Measurements from ENCODE around the gene ACSBG1. TPM values are rescaled to one million over a fixed set of nuclear protein-coding genes. Genes with fewer than 3 reads are reported as not detected.

The ACSBG1 gene
- total RNA-seq, 1 experiment from 2014 or later = 0.02 TPM

GRCh38 chr15:78223396-78224022 is 10.9 kb downstream of the ACSBG1 start:
- DNase-seq (ENCODE audit: extremely low read depth, low read depth) = no peak

GRCh38 chr15:78222745-78223395 is 11.5 kb downstream of the ACSBG1 start:
- DNase-seq (ENCODE audit: extremely low read depth, low read depth) = no peak

DNA sequence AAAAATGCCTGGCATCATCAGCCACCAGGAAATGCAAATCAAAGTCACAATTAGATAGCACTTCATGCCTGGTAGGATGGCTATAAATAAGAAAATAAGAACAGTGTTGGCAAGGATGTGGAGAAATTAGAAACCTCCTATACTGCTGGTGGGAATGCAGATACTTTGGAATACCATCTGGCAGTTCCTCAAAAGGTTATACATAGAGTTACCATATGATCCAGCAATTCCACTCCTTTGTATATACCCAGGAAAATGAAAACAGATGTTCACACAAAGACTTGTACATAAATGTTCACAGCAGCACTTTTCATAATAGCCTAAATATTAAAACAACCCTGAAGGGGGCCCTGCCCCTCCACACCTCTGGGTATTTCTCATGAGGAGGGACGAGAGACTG is 13.7 kb downstream of the ACSBG1 start:
- no peak for DNase-seq (ENCODE audit: extremely low read depth, low read depth)

GRCh38 chr15:78216276-78217104 is 17.9 kb downstream of the ACSBG1 start:
- DNase-seq (ENCODE audit: extremely low read depth, low read depth) = no peak

- DNase-seq (ENCODE audit: extremely low read depth, low read depth) = no peak
Observed at GRCh38 chr15:78213956-78214355, 20.4 kb downstream of the ACSBG1 start.

GRCh38 chr15:78213425-78213750 is 21.0 kb downstream of the ACSBG1 start:
- DNase-seq (ENCODE audit: extremely low read depth, low read depth) = no peak

- peak; percentile 4 for DNase-seq (ENCODE audit: extremely low read depth, low read depth)
Observed at GRCh38 chr15:78212546-78213424, 21.6 kb downstream of the ACSBG1 start.

DNA sequence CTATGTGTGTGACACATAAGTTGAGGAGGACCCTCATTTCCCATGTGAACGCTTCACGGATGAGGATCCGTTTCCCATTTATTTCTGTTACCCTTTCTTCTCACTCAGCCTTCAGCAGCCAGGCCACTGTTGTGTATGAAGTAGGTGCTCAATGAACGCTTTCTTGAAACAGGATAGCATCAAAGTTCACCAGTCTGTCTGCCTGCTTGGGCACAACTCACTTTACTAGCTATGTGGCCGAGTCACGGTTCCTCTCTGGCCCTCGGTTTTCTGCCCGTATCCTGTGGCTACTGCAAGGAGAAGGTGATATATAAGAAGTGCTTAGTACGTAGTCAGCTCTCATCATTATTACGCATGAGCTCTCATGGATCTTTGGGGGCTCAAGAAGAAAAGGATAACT is 22.4 kb downstream of the ACSBG1 start:
- DNase-seq (ENCODE audit: extremely low read depth, low read depth) = no peak

GRCh38 chr15:78211189-78211921 is 23.0 kb downstream of the ACSBG1 start:
- DNase-seq (ENCODE audit: extremely low read depth, low read depth) = no peak

DNA sequence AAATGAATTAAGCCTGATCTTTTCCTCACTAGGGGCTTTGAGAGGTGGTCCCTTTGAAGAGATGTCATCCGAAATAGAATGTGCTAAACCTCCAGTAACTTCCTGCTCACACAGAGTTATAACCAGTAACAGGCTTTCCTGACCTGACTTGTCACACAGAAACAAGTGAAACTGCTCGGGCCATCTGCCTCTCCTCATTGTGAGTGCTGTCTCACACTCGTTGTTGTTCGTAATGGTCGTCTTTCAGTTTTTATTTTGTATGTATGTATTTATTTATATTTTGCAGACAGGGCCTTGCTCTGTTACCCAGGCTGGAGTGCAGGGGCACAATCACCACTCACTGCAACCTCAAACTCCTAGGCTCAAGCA is 24.0 kb downstream of the ACSBG1 start:
- DNase-seq (ENCODE audit: extremely low read depth, low read depth) = no peak

DNA sequence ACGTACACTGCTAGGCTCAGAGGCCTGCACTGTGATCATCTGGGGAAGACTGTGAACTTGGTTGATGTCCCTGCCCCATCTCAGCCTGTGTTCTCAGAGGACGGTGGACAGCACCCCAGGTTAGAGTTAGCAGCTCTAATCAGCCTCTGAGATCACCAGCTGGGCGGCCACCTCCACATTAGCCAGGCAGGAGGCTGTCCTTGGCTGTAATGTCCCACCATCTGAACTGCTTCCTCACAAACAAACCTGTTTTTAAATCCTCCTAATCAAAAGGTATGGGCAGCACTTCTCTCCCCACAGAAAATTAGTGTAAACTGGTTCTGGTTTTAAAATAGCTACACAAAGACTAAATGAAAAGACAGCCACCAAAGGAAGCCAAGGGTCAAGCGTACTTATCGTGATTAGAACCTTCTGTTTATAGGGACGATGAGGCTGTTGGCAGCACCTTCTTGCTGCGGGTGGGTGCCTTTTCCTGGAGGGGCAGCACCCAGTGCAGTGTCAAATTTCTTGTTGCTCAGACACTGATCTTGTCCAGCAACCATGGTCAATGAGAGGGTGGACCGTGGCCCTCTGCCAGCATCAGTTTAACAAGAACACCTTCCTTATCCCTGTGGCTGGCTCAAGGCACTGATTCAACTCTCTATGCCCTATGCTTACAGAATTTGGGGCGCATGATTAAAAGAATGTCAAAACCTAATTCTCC is 24.6 kb downstream of the ACSBG1 start:
- DNase-seq (ENCODE audit: extremely low read depth, low read depth) = no peak

DNA sequence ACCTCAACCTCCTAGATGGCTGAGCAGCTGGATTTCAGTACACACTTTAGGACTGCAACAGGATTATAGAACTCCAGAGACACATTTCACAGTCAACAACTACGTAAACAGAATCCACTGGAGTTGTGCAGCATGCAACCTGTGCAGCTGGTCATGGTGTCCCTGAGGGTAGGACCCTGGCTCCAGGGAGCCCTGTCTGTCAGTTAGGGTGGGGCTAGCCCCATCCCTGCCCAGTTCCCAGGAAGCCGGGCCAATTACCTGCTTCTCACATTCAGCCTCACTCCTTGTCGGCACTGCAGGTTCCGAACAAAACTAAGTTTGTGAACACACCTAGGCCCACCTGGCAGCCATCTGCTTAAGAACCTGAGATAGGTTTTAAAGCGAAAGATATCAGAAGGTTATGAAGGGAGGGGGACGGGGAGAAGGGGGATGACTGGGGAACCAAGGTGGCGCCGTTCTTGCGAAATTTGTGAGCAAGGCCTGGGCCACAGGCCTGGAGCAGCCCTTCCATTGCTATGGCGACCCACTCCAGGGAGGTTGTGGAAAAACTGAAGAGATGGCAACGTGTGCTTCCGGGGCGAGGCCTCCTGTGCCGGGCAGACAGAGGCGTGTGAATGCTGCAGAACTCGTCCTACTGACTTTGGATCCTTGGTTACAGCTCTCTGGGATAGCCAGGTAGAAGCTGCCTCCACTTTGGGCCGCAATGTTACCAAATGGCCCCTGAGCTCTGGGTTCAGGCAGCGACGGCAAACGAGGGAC is 25.3 kb downstream of the ACSBG1 start:
- DNase-seq (ENCODE audit: extremely low read depth, low read depth) = no peak

DNA sequence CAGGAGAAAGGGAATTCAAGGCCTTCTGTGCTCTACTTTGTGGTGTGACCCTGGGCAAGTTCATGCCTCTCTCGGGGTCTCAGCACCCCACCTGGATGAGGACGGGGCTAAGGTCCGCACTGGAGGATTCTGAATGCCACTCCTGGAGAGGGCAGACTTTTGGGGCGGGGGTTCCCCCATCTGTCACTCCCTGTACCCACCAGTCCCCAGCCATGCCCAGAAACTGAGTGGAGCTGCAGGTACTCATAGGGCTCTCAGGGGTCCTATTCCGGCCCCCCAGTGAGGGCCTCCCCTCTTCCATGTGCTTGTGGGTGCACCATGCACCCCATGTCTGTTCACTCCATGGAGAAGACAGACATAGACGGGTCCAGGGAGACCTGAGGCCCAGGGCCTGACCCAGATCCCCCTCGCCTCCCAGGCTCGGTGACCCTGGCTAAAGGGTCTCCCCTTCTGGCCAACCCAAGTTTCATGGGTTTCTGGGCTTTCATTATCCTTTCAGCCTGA is 26.0 kb downstream of the ACSBG1 start:
- no peak for DNase-seq (ENCODE audit: extremely low read depth, low read depth)

DNA sequence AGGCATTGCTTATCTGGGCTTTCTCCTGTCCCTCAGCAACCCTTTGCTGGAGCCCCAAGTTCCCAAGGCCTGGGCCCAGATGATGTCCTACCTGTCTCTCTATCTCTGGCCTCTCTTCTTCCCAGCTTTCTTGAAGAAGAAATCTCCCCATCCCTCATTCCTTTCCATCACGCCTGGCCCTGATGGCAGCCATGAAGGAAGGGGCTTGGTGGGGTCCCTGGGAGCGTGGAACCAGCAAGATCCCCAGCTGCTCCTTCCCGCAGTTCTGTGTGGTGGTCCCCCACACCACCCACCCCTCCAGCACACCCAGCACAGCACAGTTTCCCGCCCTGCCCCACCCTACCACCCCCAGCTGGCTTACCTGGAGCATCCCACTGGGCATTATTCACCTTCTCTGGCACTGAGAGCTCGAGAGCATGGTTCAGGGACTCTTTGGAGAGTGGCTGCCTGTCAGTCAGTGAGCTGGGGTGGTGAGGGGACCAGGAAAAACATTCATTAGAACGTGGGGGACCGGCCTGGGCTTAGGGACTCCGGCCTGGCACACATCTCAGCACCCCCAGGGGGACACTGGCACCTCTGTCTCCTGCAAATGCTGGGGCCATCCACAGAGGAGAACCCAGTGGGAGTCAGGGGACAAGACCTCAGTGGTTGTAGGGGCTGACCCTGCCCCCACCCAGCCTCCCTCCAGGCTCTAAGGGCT is 26.6 kb downstream of the ACSBG1 start:
- DNase-seq (ENCODE audit: extremely low read depth, low read depth) = no peak

- no peak for DNase-seq (ENCODE audit: extremely low read depth, low read depth)
Observed at GRCh38 chr15:78207110-78207458, 27.3 kb downstream of the ACSBG1 start.

DNA sequence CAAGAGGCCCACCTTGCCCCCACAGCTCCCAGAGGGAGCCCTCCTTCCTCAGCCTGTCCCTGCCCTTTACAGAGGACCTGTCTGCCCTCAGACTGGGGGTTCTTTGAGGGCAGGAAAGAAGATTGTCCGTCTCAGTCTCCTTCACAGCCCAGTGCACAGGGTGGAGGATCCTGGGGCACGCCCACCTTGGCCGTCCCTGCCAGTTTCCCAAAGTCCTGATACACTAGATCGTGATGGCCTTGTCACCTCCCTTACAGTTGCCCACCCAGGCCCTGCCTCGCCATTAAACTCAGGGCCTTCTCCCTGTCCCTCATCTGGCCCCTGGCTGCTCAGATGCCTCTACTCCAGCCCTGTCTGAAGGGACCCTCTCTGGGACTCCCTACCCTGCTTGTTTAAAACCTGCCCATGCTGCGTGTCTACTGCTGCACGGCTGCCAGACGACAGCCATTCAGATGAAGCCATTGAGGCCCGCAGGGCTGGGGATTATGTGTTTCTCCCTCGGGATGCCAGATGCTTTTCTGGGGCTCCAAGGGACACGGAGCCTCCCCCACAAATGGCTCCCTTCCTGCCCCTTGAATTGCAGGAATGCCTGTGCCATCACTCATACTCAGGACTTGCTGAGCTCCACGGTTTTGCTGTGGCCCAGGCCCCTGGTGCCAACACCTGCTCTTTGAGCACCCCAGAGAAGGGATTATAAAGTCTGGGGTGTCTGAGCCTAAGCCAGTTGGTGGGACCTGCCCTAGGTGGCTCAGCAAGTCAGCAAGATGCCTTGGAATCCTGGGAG is 27.8 kb downstream of the ACSBG1 start:
- DNase-seq (ENCODE audit: extremely low read depth, low read depth) = no peak

- no peak for DNase-seq (ENCODE audit: extremely low read depth, low read depth)
Observed at GRCh38 chr15:78205856-78206255, 28.5 kb downstream of the ACSBG1 start.
